NCI-H2171 (cell line): ENCODE results near the gene TLE7.
A peak's percentile ranks its signal among the peaks of the same experiment; 100 is the strongest.

Experiments used
- DNase-seq: peaks from one replicate; lab custom pipeline; 2025; lab: John Stamatoyannopoulos, UW

Gene TLE7

GRCh38 chr16:71442051-71442440 is at the start of gene TLE7:
TLE7 (minus strand) TSS chr16:71442054; CDS start chr16:71433324, 8,730 bp downstream.
- no peak for DNase-seq

DNA sequence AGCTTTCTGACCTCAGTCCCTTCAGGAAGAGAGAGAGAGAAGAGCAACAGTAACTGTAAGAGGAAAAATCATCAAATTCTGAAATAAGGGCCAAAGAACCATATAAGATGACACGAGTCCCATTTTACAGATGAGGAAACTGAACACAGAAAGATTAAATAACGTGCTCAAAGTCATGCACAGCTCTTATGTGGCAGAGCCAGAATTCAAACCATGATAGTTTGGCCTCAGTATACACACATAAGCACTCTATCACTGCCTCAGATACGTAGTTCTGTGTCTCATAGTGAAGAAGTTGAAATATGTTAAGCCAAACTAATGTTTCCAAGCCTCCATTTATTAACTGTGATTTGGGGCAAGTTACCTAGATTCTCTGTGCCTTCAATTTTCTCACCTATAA is 49.2 kb upstream of the TLE7 start:
- DNase-seq, result no peak

DNA sequence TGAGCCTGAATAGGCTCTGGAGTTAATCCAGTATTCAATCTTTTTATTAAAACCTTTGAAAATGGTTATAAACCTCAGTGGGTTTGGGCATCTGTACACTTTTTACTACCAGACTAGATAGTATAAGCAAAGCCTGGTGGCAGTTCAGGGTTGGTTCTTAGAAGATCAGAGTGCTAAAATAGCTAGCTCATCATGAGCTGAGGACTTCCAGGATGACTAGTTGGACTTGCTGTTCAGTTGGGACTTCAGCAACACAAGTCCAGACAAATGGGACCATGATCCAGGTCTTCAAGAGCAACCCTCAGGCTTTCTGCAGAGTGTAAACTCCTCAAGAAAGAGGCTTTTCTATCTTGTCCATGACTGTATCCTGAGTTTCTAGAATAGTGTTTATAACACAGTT is 48.5 kb upstream of the TLE7 start:
- DNase-seq, result no peak

GRCh38 chr16:71489122-71489521 is 47.3 kb upstream of the TLE7 start, which contains the start of gene ZNF19:
ZNF19 (minus strand) TSS chr16:71489324; CDS start chr16:71482114, 7,210 bp downstream.
- DNase-seq, result no peak

GRCh38 chr16:71484006-71484893 is 42.4 kb upstream of the TLE7 start:
- DNase-seq, result peak; percentile 89

GRCh38 chr16:71482569-71482968 is 40.7 kb upstream of the TLE7 start:
- no peak for DNase-seq

GRCh38 chr16:71480956-71481355 is 39.1 kb upstream of the TLE7 start:
- no peak for DNase-seq

- no peak for DNase-seq
These were observed 37.6 kb upstream of the TLE7 start for GRCh38 chr16:71479420-71479819.

DNA sequence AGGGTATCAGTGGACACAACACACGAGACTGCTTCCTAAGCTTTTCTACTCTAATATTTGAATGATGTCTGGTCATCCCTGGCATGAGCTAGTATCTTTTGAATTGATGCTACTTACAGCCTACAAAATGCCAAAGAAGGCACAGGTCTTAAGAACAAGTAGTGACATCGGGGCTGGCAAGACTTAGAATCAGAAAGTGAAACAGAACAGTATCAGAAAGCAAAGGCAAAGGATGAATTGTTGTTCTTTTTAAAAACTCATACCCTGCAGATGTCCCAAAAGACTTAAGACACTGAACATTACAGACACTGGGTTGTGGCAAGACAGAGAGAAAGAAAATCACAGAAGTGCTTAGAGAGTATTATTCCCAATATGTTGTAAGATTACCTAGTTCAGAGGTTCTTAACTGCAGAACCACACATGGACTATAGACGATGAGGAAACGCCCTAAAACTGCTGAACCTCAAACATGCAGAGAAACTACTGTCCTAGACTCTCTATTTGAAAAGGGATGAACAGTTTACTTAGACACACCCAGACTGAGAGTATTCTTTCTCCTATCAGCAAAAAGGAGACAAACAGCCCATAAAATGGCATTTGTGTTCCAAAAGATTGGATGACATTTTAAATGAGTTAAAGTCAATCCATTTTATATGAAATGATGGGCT is 34.7 kb upstream of the TLE7 start:
- no peak for DNase-seq

- DNase-seq, result no peak
These were observed 33.0 kb upstream of the TLE7 start for GRCh38 chr16:71474864-71475263.

DNA sequence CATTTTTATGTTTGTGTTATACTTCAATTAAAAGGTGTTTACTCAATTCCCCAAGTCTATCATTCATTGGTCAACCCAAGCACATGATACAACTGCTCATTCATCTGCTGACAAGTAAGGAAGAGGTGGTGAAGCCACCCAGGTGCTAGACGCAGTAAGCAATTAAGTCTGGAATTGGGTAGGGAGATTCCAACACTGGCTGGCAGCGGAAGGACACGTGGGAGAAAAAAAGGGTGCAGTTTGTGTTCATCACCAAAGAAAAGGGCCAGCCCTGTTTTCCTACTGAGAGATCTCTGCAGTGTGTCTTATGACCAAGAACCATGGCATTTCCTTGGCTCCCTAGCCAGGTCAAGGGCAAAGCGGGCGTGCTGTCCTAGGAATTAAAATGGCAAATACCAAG is 32.0 kb upstream of the TLE7 start:
- no peak for DNase-seq

- DNase-seq, result no peak
These were observed 31.1 kb upstream of the TLE7 start for GRCh38 chr16:71472931-71473330.

DNA sequence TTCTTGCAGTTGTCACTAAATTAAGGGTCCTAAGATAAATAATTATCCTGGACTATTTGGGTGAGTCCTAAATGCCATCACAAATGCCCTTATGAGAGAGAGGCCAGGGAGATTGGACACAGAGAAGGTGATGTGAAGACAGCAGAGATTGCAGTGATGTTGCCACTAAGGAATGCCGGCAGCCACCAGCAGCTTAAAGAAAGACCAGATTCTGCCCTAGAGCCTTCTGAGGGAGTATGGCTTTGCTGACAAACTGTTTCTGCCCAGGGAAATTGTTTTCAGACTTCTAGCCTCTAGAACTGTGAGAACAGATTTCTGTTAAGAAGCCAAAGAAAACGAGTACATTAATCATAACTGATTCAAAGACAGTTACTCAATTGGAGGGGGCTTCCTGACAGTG is 30.2 kb upstream of the TLE7 start:
- DNase-seq, result no peak

GRCh38 chr16:71467810-71468209 is 26.0 kb upstream of the TLE7 start:
- DNase-seq, result no peak

- no peak for DNase-seq
These were observed 22.4 kb upstream of the TLE7 start for GRCh38 chr16:71464231-71464630.

DNA sequence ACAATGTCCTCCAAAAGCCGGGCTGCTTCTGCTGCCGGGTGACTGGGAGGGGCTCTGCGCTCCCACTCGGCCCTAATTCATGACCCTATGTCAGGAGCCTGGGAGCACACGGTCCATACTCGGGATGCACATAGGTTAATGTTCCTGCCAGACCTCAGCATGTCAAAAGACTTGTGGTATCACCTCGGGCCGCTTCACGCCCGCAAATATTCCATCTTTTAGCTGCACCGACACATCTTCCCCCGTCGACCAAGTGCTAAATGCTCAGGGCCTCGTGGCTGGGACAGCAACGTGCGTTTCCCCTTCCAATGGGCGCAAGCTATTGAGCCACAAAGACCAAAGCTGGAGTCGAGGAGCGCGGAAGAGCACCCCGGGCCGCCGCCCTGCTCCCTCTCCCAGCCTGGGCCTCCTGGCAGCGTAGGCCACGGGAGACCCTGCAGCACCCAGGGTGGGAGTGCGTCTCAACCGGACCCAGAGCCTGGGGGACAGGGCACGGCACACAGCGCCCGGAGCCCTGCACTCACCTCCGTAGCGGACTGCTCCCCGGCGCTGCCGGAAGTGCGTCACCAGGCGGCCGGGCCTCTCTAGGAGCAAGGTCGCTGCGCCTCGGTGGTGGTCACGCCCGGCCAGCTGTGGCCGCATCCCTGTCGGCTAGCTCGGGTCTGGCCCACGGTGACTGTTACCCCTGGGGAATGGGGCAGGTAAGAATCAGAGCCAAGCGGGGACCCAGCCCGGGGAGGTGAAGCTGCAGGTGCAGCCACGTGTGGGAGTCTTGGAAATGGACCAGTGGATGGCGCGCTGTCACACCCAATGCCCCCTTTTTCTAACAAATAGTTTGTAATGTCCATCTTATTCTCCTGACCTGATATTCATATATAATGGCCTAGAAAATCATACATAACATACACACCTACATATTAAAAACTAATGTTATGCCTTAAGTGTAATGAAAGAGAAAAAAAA is 20.1 kb upstream of the TLE7 start, which contains the start of gene ZNF23:
Gene ZNF23, minus strand, starts transcription at position 562 of the 963 bp plus-strand sequence. CDS start 5,451 bp downstream, outside the sequence.
- DNase-seq, result peak; percentile 76

DNA sequence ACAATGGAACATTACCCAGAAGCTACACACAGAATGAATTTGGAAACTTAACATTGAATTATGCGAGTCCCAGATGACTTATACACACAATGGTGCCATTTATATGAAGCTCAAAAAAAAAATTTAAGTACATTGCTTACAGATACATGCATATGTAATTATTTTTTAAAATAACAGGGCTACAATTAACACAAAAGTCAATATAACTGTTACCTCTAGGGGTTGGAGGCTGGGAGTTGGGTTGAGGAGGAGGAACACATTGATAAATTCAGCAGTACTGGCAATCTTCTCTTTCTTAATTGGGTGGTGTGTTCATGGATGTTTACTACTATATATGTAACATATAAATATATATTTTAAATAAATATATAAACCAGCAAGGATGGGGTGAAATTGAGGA is 19.1 kb upstream of the TLE7 start:
- no peak for DNase-seq

GRCh38 chr16:71460236-71460635 is 18.4 kb upstream of the TLE7 start:
- DNase-seq, result no peak

DNA sequence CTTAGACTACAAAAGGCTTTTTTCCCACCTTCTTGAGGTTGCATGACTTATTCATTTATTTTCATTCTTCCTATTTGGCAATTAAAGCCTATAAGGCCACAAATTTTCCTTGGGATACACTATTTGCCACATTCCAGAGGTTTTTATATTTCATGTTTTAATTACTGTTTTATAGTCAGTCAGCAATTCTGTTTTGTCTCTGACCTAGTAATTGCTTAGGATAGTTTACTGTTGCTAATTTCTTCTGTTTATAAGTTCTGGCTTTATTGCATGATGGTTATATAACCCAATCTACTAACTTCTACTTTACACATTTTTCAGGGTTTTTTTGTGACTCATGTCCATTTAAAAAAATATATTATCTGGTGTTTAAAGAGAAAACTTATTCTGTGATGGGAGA is 17.7 kb upstream of the TLE7 start:
- no peak for DNase-seq

DNA sequence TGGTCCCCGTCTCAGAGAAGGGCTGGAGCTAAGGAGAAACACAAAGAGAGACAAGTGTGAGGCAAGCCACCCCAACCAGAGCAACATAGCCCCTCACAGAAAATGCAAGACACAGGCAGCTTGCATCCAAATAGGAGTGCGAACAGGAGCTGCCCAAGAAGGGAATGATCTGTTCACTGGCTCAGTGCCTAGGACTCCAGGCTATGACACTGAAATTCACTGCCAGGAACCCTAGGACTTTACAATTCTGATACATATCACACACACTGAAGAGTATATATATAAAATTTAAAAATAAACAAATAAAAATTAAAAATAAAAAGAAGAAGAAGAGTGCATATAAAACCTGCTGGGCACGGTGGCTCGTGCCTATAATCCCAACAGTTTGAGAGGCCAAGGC is 14.9 kb upstream of the TLE7 start:
- DNase-seq, result no peak

DNA sequence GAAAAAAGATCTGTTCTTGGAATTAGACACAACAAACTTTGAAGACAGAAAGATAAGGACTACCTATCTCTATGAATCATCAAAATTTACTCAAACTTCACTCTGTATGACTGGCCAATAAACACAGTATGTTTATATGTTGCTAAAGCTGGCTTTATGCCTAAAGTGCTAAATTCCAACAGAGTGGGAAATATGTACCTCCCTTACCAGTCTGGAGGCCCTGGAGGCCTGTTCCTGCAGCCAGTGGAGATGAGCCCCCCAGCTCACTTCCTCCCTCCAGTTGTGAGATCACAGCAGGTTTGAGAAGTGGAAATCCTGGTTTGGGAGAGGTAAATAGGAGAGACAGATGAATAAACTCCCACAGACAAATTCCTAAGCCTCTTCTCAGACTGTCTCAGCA is 11.2 kb upstream of the TLE7 start:
- no peak for DNase-seq

DNA sequence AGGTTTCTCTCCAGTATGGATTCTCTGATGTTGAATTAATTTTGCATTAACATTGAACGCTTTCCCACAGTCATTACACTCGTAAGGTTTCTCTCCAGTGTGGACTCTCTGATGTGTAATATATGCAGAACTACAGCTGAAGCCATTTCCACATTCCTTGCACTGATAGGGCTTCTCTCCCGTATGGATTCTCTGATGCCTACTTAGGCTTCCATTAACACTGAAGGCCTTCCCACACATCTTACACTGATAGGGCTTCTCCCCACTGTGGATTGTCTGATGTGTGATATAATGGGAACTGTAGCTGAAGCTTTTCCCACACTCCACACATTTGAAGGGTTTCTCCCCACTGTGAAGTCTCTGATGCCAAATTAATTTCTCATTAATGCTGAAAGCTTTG is 7.2 kb upstream of the TLE7 start:
- DNase-seq, result no peak
